A673 (cell line): ENCODE results near the gene SLC16A12. TPM values are rescaled to one million over a fixed set of nuclear protein-coding genes. Genes with fewer than 3 reads are reported as not detected.
"Not testable (repeated sequence)": the region's sequence is repeated elsewhere in the genome, so short reads cannot be mapped to it uniquely, and the experiment has no call there.

Source experiments
- BruUV-seq: library from RNA; stranded (reverse); fragments of 400-500 nt; replicated peaks from 2 replicates; lab custom pipeline; 2021; lab: Mats Ljungman, UMichigan
- CTCF ChIA-PET: fragments of 300-600 bp; sonication (Branson Sonifier 250); formaldehyde crosslinking; loops from one replicate; lab custom pipeline; 2022; ENCODE audit warnings: antibody characterized with exemption; lab: Charles Lee
- POLR2A ChIA-PET: fragments of 300-600 bp; sonication (Branson Sonifier 250); formaldehyde crosslinking; loops from one replicate; lab custom pipeline; 2022; ENCODE audit warnings: antibody characterized with exemption; ENCODE audit not compliant: low non-redundant PET; lab: Charles Lee
- DNase-seq: peaks from one replicate; pipeline ENCODE4 v3.0.0-alpha.2; 2015; ENCODE audit warnings: low spot score
- H3K27ac ChIP-seq: fragments of 200-600 bp; sonication (generic); 2 replicates; pipeline ENCODE4 v1.5.1; 2016; ENCODE audit warnings: mixed run types, low read depth, mild to moderate bottlenecking, mixed read lengths, antibody characterized with exemption, low read length; ENCODE audit not compliant: poor library complexity, severe bottlenecking
- H3K27me3 ChIP-seq: fragments of 200-600 bp; sonication (generic); replicated peaks from 2 replicates; pipeline ENCODE4 v1.6.1; 2017; ENCODE audit warnings: mixed run types, low read depth, mild to moderate bottlenecking, mixed read lengths, antibody characterized with exemption, low read length; ENCODE audit not compliant: insufficient read depth, poor library complexity
- H3K36me3 ChIP-seq: fragments of 200-600 bp; sonication (generic); 2 replicates; pipeline ENCODE4 v1.6.1; 2016; ENCODE audit warnings: mixed run types, mild to moderate bottlenecking, mixed read lengths, antibody characterized with exemption, low read length; ENCODE audit not compliant: insufficient read depth, poor library complexity, severe bottlenecking
- H3K4me1 ChIP-seq: fragments of 200-600 bp; sonication (generic); 2 replicates; pipeline ENCODE4 v1.6.1; 2017; ENCODE audit warnings: mixed run types, mild to moderate bottlenecking, mixed read lengths, antibody characterized with exemption, low read length; ENCODE audit not compliant: insufficient read depth, poor library complexity, severe bottlenecking
- H3K4me3 ChIP-seq: fragments of 200-600 bp; sonication (generic); 2 replicates; pipeline ENCODE4 v1.5.1; 2016; ENCODE audit warnings: low read depth, mixed run types, mild to moderate bottlenecking, mixed read lengths, low read length; ENCODE audit not compliant: poor library complexity, severe bottlenecking
- H3K9me3 ChIP-seq: fragments of 200-600 bp; sonication (generic); 2 replicates; pipeline ENCODE4 v1.6.1; 2016; ENCODE audit warnings: mixed run types, low read depth, mild to moderate bottlenecking, mixed read lengths, antibody characterized with exemption, low read length; ENCODE audit not compliant: poor library complexity, severe bottlenecking
- CTCF ChIP-seq: fragments of 300-800, 200-600 bp; sonication (generic); conservative IDR thresholded peaks from 2 replicates; pipeline ENCODE4 v1.5.1; 2017; ENCODE audit warnings: low read depth, mild to moderate bottlenecking, antibody characterized with exemption, low read length, moderate library complexity, mixed read lengths
- EZH2 ChIP-seq: fragments of 200-600 bp; sonication (generic); IDR thresholded peaks from 2 replicates; pipeline ENCODE4 v1.6.1; 2017; ENCODE audit warnings: borderline replicate concordance, low read depth, mild to moderate bottlenecking, mixed read lengths, antibody characterized with exemption, low read length; ENCODE audit not compliant: poor library complexity, severe bottlenecking
- intact Hi-C: fragments of 100-400 bp; cut with micrococcal nuclease; formaldehyde crosslinking; loops from one replicate; pipeline ENCODE4 v1.10.0; 2022; ENCODE audit not compliant: unreplicated experiment
- total RNA-seq: library from RNA; stranded (reverse); gene quantifications from 2 replicates; pipeline ENCODE4 v1.2.3, GENCODE V29; 2021

The SLC16A12 gene
- total RNA-seq, 1 experiment from 2014 or later: 0.54 TPM

DNA sequence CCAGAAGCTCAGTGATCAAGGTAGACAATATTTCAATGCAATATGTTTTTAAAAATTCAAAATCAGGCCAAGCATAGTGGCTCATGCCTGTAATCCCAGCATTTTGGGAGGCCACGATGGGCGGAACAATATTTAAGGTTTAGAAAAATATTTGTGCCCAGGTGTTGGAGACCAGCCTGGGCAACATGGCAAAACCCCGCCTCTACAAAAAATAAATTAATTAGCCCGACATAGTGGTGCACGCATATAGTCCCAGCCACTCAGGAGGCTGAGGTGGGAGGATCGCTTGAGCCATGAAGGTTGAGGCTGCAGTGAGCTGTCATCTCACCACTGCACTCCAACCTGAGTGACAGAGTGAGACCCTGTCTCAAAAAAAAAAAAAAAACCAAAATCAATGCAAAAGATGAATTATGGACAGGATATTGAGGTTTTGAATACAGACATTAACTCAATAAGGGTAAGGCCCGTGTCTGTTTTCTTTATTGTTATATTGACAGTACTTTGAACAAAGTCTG lies 121.9 kb downstream of the SLC16A12 start:
- no peaks in the 10 kb centered on the region for H3K27me3 ChIP-seq
- no peak overlapping the region for H3K27ac ChIP-seq
- POLR2A ChIA-PET: no interaction called here
- H3K9me3 ChIP-seq: peaks cover 3% of the 10 kb centered on the region
- DNase-seq: no peak
- H3K4me3 ChIP-seq: peak overlapping the region; percentile 60
- peaks cover 12% of the 10 kb centered on the region for H3K4me1 ChIP-seq
- CTCF ChIA-PET: no interaction called here
- no TSS peak for BruUV-seq
- H3K36me3 ChIP-seq: no peaks in the 10 kb centered on the region
- intact Hi-C loops: loop anchor here (5.0 kb wide), 1 partner anchor 846 kb away; no protein-coding TSS in a partner anchor
- no peak for TF ChIP-seq CTCF
- TF ChIP-seq EZH2: no peak

GRCh38 chr10:89412276-89412675 lies 123.1 kb downstream of the SLC16A12 start:
- DNase-seq, H3K27ac ChIP-seq, BruUV-seq, POLR2A ChIA-PET, H3K27me3 ChIP-seq, H3K9me3 ChIP-seq, H3K4me3 ChIP-seq, CTCF ChIA-PET, H3K36me3 ChIP-seq: not testable (repeated sequence)
- peaks cover 12% of the 10 kb centered on the region for H3K4me1 ChIP-seq
- intact Hi-C loops: loop anchor here (5.0 kb wide), 1 partner anchor 845 kb away; no protein-coding TSS in a partner anchor

- POLR2A ChIA-PET, H3K27me3 ChIP-seq, H3K4me3 ChIP-seq, H3K27ac ChIP-seq, BruUV-seq, H3K4me1 ChIP-seq, H3K9me3 ChIP-seq, DNase-seq, CTCF ChIA-PET, H3K36me3 ChIP-seq: not testable (repeated sequence)
- intact Hi-C loops: loop anchor here (5.0 kb wide), 1 partner anchor 844 kb away; no protein-coding TSS in a partner anchor
Measured at GRCh38 chr10:89411135-89411534, 124.3 kb downstream of the SLC16A12 start.

DNA sequence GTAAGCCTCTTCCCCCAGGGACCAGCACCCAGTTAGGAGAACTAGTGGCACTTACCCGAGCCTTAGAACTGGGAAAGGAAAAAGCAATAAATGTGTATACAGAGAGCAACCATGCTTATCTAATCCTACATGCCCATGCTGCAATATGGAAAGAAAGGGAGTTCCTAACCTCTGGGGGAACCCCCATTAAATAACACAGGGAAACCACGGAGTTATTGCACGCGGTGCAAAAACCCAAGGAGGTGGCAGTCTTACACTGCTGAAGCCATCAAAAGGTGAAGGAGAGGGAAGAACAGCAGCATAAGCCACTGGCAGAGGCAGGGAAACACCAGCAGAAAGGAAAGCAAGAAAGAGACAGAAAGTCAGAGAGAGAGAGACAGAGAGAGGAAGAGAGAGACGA lies 124.8 kb downstream of the SLC16A12 start:
- not testable (repeated sequence) for BruUV-seq

GRCh38 chr10:89409282-89409681 lies 126.1 kb downstream of the SLC16A12 start:
- H3K27ac ChIP-seq, CTCF ChIA-PET, intact Hi-C loops, H3K9me3 ChIP-seq, BruUV-seq, POLR2A ChIA-PET, H3K4me3 ChIP-seq, H3K27me3 ChIP-seq, DNase-seq, H3K4me1 ChIP-seq, H3K36me3 ChIP-seq: not testable (repeated sequence)

More for the DNA sequence above, 124.8 kb downstream of the SLC16A12 start:
- H3K27ac ChIP-seq, POLR2A ChIA-PET, H3K36me3 ChIP-seq, H3K9me3 ChIP-seq, CTCF ChIA-PET, DNase-seq, H3K27me3 ChIP-seq, H3K4me1 ChIP-seq, H3K4me3 ChIP-seq: not testable (repeated sequence)
- intact Hi-C loops: loop anchor here (5.0 kb wide), 1 partner anchor 843 kb away; no protein-coding TSS in a partner anchor

DNA sequence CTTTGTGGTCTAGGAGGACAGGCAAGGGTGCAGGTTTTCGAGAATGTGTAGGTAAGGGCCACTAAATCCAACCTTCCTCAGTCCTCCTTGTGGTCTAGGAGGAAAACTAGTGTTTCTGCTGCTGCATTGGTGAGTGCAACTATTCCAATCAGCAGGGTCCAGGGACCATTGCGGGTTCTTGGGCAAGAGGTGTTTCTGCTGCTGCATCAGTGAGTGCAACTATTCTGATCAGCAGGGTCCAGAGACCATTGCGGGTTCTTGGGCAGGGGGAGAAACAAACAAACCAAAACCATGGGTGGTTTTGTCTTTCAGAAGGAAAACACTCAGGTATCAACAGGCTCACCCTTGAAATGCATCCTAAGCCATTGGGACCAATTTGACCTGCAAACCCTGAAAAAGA lies 127.6 kb downstream of the SLC16A12 start:
- intact Hi-C loops, CTCF ChIA-PET, H3K27me3 ChIP-seq, H3K27ac ChIP-seq, H3K36me3 ChIP-seq, H3K4me3 ChIP-seq, BruUV-seq, H3K4me1 ChIP-seq, H3K9me3 ChIP-seq, POLR2A ChIA-PET, DNase-seq: not testable (repeated sequence)

DNA sequence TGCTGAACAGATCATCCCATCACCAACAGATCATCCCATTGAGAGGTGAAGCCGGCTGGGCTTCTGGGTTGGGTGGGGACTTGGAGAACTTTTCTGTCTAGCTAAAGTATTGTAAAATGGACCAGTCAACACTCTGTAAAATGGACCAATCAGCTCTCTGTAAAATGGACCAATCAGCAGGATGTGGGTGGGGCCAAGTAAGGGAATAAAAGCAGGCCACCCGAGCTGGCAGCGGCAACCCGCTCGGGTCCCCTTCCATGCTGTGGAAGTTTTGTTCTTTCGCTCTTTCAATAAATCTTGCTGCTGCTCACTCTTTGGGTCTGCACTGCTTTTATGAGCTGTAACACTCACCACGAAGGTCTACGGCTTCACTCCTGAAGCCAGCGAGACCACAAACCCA lies 129.2 kb downstream of the SLC16A12 start:
- H3K27ac ChIP-seq, POLR2A ChIA-PET, H3K36me3 ChIP-seq, CTCF ChIA-PET, BruUV-seq, H3K9me3 ChIP-seq, H3K4me1 ChIP-seq, H3K4me3 ChIP-seq, intact Hi-C loops, DNase-seq, H3K27me3 ChIP-seq: not testable (repeated sequence)
